ENCODE data around the gene QRFP.

- TF ChIP-seq POLR2A (IDR thresholded peaks at IDR 0.05) = no peak
- no peak for TF ChIP-seq CTCF (IDR thresholded peaks at IDR 0.05)
Observed at GRCh38 chr9:130888146-130888885, 8.3 kb downstream of the QRFP start.

All from right lobe of liver (tissue), 4 donors.